Brain microvascular endothelial cell (primary cell): Measurements from ENCODE around the gene OR14C36.
"Not testable (repeated sequence)": the region's sequence is repeated elsewhere in the genome, so short reads cannot be mapped to it uniquely, and the experiment has no call there.

ENCODE experiments used
- DNase-seq: peaks from one replicate; pipeline ENCODE4 v3.0.0-alpha.2; 2020
- H3K27ac ChIP-seq: fragments of 250-450 bp; sonication (Bioruptor Pico); 2 replicates; pipeline ENCODE4 v1.5.1; 2020; ENCODE audit warnings: mild to moderate bottlenecking, moderate library complexity
- H3K27me3 ChIP-seq: fragments of 250-450 bp; sonication (Bioruptor Pico); replicated peaks from 2 replicates; pipeline ENCODE4 v1.5.1; 2020; ENCODE audit warnings: mild to moderate bottlenecking
- H3K36me3 ChIP-seq: fragments of 250-450 bp; sonication (Bioruptor Pico); replicated peaks from 2 replicates; pipeline ENCODE4 v1.5.1; 2020; ENCODE audit warnings: mild to moderate bottlenecking
- H3K4me3 ChIP-seq: 2 replicates; pipeline ENCODE4 v1.5.1; 2011; ENCODE audit warnings: low read depth, mild to moderate bottlenecking, control low read depth, low read length, moderate library complexity
- CTCF ChIP-seq: IDR thresholded peaks from 2 replicates; pipeline ENCODE4 v1.5.1; 2011; ENCODE audit warnings: low read depth, mild to moderate bottlenecking, moderate library complexity, low read length, control low read depth, inconsistent platforms; ENCODE audit errors: missing control alignments
- in situ Hi-C: cut with HindIII; loops from 2 replicates; pipeline ENCODE4 v1.10.0; 2017; ENCODE audit warnings: low sequenced_read_pairs, low pct_ligation_motif_present

OR14C36 gene

GRCh38 chr1:248348475-248348874, at the start of gene OR14C36:
OR14C36 (plus strand) TSS chr1:248348775; CDS start chr1:248348775, 0 bp downstream.
- Histone ChIP-seq H3K36me3 (no peaks in the 10 kb centered on the region), H3K27ac (no peak within 1 kb of the TSS), H3K27me3 (no peaks in the 10 kb centered on the region), H3K4me3 (no peak within 1 kb of the TSS)
- TF ChIP-seq CTCF = no peak
- in situ Hi-C loops = no loop called here
- no peak for DNase-seq

GRCh38 chr1:248303324-248303723, 45.3 kb upstream of the OR14C36 start, which contains the start of gene OR2T12:
OR2T12 (minus strand) TSS chr1:248303424; CDS start chr1:248295578, 7,846 bp downstream.
- no peaks in the 10 kb centered on the region for H3K27me3 ChIP-seq
- no peaks in the 10 kb centered on the region for H3K36me3 ChIP-seq
- no peak for TF ChIP-seq CTCF
- no peak within 1 kb of the TSS for H3K27ac ChIP-seq
- no peak within 1 kb of the TSS for H3K4me3 ChIP-seq
- in situ Hi-C loops = no loop called here
- no peak for DNase-seq

- in situ Hi-C loops, H3K4me3 ChIP-seq, H3K27ac ChIP-seq, H3K36me3 ChIP-seq, H3K27me3 ChIP-seq, DNase-seq: not testable (repeated sequence)
These were observed 42.9 kb upstream of the OR14C36 start for GRCh38 chr1:248305672-248306071.

- TF ChIP-seq CTCF = no peak
- no peak overlapping the region for H3K27ac ChIP-seq
- H3K4me3 ChIP-seq = no peak overlapping the region
- in situ Hi-C loops = no loop called here
- H3K27me3 ChIP-seq = no peaks in the 10 kb centered on the region
- H3K36me3 ChIP-seq = no peaks in the 10 kb centered on the region
- no peak for DNase-seq
These were observed 42.5 kb upstream of the OR14C36 start for GRCh38 chr1:248306103-248306502.

GRCh38 chr1:248306740-248307139, 41.8 kb upstream of the OR14C36 start:
- not testable (repeated sequence) for H3K36me3 ChIP-seq, DNase-seq, H3K4me3 ChIP-seq

GRCh38 chr1:248316796-248317195, 31.8 kb upstream of the OR14C36 start:
- Histone ChIP-seq H3K36me3 (no peaks in the 10 kb centered on the region), H3K27me3 (no peaks in the 10 kb centered on the region), H3K4me3 (no peak overlapping the region), H3K27ac (no peak overlapping the region)
- no peak for TF ChIP-seq CTCF
- DNase-seq = no peak
- in situ Hi-C loops = no loop called here

More at GRCh38 chr1:248306740-248307139, 41.8 kb upstream of the OR14C36 start:
- H3K27ac ChIP-seq, in situ Hi-C loops, H3K27me3 ChIP-seq: not testable (repeated sequence)

- DNase-seq = no peak
- H3K4me3 ChIP-seq = no peak within 1 kb of the TSS
- TF ChIP-seq CTCF = no peak
- in situ Hi-C loops = no loop called here
- H3K27ac ChIP-seq = no peak within 1 kb of the TSS
- H3K36me3 ChIP-seq = no peaks in the 10 kb centered on the region
- no peaks in the 10 kb centered on the region for H3K27me3 ChIP-seq
These were observed 24.1 kb upstream of the OR14C36 start, which contains the start of gene OR2M7 for GRCh38 chr1:248324468-248324867. OR2M7 (minus strand) TSS chr1:248324568; CDS start chr1:248324568, 0 bp downstream.
